Hematopoietic multipotent progenitor cell (in vitro differentiated cells): ENCODE data around the gene PPP1R16B. TPM values are rescaled to one million over a fixed set of nuclear protein-coding genes. Genes with fewer than 3 reads are reported as not detected.
A peak's percentile ranks its signal among the peaks of the same experiment; 100 is the strongest.

ENCODE experiments used
- DNase-seq, 3 donors: peaks; one replicate each; pipeline ENCODE4 v3.0.0-alpha.2; 2011 to 2015; ENCODE audit warnings: low read depth in 2 of 3, low spot score in 2 of 3
- total RNA-seq: library from RNA; depleted of rRNA; stranded (reverse); fragments of >200 nt; gene quantifications from one replicate; pipeline ENCODE4 v1.2.3, GENCODE V29; 2012

Gene PPP1R16B
- total RNA-seq, 1 donor, result 10.8 TPM

DNA sequence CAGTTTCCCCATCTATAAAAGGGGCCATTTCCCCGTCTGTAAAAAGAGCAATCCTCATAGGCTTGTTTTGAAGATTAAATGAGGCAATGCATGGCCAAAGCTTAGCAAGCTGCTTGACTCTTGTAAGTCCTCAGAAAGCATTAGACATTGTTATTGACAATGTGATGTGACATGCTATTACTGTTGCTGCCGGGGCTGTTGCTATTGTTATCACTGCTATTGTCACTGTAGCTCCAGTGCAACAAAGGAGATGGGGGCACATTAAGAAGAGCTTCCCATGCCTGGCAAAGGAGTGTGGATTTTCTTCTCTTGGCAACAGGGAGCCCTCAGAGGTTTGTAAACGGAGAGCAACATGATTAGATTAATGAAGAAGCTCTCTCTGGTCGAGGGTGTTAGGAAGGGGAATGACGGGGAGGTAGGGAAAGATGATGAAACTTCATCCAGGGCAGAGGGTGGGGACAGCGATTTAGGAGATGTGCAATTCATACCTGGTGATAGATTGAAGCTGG, 87.6 kb downstream of the PPP1R16B start:
- no peak for DNase-seq

DNA sequence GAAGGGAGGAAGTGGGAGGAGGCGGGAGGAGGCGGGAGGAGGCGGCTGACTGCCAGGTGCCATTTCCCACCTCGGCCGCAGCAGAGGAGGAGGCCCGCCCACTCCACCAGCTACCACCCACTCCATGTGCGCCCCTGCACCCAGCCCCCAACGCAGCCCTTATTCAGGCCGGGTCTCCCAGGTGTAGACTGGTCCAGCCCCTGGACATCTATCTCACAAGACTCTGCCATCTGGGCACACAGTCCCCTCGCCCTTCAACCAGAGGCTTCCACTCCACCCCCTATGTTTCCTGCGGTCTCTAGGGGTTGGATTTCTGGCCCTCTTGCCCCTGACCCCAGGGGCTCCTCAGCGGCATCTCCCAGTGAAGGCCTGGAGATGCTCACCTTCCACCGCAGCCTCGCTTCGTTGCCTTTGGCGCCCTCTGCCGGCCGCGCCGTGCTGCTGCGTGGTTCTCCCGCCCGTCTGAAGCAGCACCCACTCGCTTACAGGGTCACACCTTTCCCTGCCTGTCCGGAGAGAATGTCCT, 88.1 kb downstream of the PPP1R16B start:
- DNase-seq, result peak; percentile 52 to 71 (median 69)

DNA sequence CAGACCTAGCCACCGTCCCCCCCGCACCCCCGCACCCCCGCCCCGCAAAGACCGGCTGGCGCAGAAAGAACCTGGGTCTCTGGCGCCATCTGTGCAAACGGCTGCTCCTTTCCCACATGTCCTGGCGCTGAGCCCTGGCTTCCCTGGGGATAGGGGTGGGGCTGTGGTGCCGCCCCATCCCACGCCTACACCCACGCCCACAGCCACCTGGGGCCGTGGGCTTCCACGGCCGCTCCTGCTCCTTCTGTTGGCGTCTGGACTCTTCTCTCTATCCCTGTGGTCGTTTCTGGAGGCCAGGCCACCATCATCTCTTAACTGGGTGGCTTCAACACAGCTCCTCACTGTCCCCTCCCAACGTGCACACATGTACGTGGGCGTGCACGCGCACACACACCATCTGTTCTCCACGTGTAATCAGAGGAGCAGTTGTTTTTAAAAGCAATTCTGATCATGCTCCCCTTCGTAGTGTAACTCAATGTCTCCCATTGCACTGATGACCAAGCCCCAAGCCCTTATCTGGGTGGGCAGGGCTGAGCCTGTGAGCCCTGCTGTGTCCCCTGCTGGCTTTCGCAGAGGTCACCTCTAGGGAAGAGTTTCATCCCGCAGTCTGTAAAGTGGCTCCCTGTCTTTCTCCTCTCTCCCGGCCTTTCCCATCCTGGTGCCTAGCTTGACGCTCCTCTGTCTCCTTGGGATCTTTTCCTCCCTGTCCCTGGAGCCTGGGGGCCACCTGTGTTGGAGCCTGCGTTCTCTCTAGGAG, 88.8 kb downstream of the PPP1R16B start:
- DNase-seq, result no peak

DNA sequence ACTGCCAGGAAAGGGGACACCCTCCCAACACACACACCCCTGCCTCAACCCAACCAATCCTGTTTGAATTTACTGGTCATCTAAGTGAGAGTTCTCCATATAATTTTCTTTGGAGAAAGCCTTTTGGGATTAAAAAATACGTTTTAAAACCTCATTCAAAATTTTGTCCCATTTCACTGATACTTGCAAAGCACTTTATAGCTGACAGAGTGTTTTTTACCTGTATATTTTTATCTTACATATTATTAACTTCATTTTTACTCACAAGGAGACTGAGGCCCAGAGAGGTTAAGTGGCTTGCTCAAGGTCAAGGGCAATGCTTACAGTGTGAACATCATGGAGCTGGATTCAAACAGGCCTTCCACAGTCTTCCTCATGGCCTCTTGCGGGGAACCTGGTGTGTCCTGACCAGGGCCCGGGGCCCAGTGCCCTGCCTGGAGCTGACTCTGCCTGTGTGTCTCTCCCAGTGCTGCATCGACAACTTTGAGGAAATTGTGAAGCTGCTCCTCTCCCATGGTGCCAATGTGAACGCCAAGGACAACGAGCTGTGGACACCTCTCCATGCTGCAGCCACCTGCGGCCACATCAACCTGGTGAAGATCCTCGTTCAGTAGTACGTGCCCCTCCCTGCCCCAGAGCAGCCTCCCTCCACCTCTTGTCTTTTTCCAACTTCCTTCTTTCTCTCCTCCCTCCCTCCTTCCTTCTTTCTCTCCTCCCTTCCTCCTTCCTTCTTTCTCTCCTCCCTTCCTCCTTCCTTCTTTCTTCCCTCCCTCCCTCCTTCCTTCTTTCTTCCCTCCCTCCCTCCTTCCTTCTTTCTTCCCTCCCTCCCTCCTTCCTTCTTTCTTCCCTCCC, 89.8 kb downstream of the PPP1R16B start:
- DNase-seq, result no peak

DNA sequence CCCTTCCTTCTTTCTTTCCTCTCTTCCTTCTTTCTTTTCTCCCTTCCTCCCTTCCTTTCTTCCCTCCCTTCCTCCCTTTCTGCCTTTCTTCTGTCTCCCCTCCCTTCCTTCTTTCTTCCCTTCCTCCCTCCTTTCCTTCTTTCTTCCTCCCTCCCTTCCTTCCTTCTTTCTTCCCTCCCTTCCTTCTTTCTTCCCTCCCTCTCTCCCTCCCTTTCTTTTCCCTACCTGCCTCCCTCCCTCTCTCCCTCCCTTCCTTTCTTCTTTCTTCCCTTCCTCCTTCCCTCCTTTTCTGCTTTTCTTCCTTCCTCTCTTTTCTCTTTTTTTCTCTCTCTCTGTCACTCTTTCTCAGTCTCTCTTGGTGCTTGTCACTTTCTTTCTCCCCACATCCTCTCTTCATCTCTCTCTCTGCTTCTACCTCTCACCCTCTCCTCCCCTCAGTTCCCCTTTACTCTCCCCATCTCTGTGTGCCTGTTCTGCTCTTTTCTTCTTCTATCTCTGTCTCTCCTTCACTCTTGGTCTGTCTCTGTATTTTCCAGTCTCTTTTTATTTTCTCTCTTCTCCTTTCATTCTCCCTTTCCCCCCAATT, 90.6 kb downstream of the PPP1R16B start:
- no peak for DNase-seq

DNA sequence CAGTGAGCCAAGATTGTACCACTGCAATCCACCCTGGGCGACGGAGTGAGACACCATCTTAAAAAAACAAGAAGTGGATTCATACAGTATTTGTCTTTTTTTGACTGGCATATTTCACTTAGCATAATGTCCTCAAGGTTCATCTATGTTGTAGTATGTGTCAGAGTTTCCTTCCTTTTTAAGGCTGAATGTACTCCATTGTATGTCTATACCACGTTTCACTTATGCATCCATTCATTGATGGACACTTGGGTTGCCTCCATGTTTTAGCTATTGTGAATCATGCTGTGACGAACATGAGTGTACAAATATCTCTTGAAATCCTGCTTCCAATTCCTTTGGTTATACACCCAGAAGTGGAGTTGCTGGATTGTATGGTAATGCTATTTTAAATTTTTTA, 91.8 kb downstream of the PPP1R16B start:
- no peak for DNase-seq

DNA sequence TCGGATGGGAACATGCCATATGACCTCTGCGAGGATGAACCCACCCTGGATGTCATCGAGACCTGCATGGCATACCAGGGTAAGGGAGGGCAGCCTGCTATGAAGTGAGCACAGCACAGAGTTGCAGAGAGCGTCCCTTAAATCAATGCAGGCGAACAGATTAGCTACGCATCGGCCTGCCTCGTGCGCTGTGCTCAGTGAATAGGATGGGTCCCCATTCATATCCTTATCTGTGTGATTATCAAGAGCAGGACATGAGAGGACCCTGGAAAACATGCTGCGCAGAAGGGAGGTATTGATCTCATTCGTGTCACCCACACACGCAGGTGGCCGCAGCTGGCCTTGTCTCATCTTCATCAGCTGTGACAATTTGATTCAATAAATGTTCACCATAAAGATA, 95.1 kb downstream of the PPP1R16B start:
- DNase-seq, result no peak

DNA sequence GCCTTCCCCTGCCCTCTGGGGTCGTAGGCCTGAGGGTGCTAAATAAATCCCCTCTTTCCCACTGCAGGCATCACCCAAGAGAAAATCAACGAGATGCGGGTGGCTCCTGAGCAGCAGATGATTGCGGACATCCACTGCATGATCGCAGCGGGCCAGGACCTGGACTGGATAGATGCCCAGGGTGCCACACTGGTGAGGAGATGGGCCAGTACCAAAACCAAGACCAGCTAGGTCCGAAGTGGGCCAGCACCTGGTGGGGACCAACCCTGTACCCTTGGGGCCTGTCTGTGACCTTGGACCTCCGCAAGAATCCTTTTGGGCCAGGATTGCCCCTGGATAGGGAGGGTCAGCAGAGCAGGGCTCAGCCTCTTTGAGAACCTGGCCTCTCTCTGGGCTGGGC, 97.1 kb downstream of the PPP1R16B start:
- no peak for DNase-seq

DNA sequence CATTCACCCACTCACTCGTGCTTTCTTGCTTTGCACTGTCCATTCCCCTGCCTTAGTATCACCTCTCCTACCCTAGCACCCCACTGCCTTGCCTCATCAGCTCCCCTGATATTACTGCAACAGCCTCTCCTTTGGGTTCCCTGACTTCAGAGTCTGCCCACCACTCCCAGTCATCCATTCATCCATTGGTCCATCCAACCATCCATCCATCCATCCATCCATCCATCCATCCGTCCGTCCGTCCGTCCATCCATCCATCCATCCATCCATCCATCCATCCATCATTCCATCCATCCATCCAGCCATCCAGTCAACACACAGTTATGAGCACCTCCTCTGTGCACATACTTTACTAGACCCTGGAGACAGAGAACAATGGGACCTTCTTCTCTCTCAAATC, 97.8 kb downstream of the PPP1R16B start:
- DNase-seq, result no peak

DNA sequence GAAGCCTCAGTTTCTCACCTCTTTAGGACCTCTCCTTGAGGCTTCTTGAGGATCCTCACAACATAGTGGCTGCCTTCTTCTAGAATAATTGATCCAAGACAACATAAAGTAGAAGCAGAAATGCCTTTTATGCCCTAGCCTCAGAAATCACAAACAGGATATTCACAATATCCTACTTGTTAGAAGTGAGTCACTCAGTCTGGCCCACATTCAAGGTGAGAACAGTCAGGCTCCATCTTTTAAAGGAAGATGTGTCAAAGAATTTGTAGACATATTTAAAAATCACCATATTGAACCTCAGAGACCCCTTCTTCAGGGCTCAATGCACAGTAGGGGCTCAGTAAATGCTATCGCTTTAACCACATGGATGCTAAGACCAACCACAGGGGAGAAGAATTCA, 99.9 kb downstream of the PPP1R16B start:
- DNase-seq, result no peak

DNA sequence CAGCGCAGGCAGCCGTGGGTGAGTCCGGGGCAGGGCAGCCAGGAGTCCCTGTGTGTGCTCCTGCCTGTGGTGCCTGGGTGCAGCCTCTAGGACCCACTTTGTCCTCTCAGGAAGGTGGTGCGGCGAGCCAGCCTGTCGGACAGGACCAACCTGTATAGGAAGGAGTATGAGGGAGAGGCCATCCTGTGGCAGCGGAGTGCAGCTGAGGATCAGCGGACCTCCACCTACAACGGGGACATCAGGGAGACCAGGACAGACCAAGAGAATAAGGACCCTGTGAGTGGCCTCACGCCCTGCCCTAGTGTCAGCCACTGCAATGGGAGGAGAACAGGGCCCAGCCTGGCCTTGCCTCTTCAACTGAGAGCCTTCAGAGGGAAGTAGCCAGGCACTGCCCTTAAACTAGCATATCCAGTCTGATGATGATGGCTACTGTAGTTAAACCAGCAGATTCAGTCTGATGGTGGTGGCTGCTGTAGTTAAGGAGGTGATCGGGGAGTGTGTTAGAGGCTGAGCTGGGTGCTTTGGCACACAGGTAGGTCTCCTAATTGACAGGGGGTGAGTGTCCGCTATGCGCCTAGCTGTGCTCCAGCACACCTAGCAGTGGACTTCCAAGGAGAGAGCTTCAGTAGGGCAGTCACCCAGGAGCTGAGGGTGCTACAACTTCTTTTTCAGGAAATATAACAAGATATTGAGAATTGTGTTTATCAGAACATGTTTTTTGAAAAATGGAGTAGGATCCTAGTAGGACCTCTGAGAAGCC, 102.6 kb downstream of the PPP1R16B start:
- no peak for DNase-seq

DNA sequence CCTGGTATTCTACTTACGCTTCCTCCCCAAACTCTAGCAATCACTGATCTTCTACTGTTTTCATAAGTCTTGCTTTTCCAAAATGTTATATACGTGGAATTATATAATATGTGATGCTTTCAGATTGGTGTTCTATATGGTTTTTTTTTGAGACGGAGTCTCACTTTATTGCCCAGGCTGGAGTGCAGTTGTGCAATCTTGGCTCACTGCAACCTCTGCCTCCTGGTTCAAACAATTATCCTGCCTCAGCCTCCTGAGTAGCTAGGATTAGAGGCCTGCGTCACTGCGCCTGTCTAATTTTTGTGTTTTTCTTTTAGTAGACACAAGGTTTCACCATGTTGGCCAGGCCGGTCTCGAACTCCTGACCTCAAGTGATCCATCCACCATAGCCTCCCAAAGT, 109.9 kb downstream of the PPP1R16B start:
- DNase-seq, result no peak

DNA sequence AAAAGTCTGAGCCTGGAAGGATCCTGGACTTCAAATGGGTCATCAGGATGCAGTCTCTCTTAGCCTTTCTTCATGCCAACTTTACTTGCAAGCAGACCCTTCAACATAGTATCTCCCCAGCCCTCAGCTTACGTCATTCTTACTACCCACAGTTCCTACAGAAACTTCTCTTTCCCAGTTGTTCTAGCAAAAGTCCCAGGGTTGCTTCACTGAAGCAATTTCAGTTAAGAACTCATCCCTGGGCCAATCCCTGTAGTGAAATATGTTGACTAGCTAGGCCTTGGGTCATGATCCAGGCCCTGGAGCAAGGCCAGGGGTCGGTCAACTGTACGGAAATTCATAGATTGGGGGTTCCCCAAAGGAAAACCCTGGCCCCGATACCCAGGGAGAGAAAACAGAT, 112.2 kb downstream of the PPP1R16B start:
- no peak for DNase-seq

DNA sequence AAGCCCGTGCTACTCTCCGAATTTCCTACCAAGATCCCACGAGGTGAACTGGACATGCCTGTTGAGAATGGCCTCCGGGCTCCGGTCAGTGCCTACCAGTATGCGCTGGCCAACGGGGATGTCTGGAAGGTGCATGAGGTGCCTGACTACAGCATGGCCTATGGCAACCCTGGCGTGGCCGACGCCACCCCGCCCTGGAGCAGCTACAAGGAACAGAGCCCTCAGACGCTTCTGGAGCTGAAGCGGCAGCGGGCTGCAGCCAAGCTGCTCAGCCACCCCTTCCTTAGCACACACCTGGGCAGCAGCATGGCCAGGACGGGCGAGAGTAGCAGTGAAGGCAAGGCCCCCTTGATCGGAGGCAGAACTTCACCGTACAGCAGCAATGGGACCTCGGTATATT, 112.7 kb downstream of the PPP1R16B start:
- no peak for DNase-seq

DNA sequence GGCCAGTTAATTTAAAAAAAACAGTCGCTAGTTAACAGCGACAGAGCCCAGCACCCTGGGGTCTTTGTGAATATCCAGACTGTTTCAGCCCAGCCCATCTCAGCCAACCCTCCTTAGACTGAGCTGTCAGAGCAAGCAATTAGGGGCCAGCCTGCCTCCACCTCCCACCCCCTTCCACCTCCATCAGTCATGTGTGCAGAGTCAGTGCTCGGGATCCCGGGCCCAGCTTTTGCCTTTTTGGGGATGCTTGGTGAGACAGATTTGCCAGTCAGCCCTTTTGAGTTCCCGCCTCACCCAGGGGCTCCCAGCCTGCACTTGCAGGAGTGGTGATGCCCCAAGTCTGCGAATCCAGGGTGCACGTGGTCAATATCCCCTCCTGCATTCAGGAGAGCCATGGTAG, 114.2 kb downstream of the PPP1R16B start:
- DNase-seq, result no peak

DNA sequence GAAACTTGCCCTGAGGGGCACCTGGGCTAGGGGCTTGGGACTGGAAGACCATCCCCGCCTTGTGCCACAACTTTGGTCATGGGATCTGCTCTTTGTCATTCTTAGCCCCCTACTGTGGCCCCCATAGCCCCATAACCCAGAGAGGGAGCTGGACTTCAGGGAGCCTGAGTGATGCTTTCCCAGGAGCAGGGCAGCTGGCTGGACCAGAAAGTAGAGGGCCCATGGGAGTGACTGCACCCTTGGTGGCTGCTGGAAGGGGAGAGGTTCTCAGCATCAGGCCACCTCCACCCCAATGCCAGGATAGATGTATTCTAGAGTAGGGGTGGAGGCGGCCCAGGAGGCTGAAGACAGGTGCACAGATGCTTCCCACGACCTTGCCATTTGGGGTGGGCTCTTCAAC, 114.9 kb downstream of the PPP1R16B start:
- DNase-seq, result no peak

DNA sequence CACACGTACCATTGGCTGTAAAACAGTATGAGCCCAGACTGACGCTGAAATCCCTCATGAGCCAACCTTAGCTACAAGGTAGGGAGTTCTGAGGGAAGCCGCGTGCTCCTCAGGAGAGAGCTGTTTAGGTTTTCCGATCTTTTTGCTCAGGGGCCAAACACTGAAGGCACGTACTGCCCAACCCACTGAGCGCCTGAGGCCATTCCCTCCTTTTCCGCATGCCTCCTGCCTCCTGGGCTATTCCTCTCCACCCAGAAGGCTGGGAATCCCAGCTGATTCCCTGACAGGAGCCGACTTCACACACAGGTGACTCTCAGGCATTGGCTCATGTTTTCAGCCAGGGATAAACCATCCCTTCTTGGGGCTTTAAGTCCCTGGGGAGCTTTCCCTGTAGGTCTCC, 115.4 kb downstream of the PPP1R16B start:
- no peak for DNase-seq

DNA sequence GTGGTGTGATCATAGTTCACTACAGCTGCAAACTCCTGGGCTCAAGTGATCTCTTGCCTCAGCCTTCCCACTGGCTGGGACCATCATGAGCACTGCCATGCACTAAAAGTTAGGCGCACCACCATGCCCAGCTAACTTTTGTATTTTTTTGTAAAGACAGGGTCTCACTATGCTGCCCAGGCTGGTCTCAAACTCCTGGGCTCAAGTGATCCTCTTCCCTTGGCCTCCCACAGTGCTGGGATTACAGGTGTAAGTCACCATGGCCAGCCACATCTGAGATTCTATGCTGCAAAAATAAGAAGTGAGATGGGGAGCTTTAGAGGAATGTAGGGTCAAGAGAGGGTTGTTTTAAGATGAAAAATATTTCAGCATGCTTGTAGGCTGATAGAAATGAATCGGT, 119.2 kb downstream of the PPP1R16B start:
- DNase-seq, result no peak

DNA sequence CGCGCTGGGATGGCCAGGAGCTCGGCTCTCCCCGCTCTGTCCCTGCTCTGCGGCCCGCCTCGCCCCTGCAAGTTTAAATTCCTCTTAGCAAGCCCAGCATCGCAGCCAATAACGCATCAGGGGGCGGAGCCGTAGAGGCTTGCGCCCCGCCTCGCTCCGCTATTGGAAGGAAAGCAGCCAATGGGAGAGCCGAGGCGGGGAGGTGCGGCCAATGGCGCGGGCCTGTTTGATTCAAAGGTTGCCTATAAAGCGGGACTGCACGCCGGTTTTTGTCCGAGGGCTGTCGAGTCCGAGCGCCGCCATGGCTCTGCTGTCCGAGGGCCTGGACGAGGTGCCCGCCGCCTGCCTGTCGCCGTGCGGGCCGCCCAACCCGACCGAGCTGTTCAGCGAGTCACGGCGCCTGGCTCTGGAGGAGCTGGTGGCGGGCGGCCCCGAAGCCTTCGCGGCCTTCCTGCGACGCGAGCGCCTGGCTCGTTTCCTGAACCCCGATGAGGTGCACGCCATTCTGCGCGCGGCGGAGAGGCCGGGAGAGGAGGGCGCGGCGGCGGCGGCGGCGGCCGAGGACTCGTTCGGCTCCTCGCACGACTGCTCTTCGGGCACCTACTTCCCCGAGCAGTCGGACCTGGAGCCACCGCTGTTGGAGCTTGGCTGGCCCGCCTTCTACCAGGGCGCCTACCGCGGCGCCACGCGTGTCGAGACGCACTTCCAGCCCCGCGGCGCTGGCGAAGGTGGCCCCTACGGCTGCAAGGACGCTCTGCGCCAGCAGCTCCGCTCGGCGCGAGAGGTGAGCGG, 120.8 kb downstream of the PPP1R16B start, which contains the start of gene FAM83D:
Gene FAM83D, plus strand, starts transcription at position 276 of the 792 bp plus-strand sequence. Its CDS starts 26 bp downstream, at position 302.
- peak; percentile 83 to 98 (median 97) for DNase-seq
